T-cell (primary cell): ENCODE measurements around the gene WFS1. TPM values are rescaled to one million over a fixed set of nuclear protein-coding genes. Genes with fewer than 3 reads are reported as not detected.
A peak's percentile ranks its signal among the peaks of the same experiment; 100 is the strongest.

Experiments
- ATAC-seq, 4 experiments: fragments of 200-7000 bp in 3 of 4; fragments of 150-1000 bp in 1 of 4; cut with Tn5 transposase; replicated peaks in 1 of 4; 1 replicate in 3 of 4; 2 replicates in 1 of 4; pipeline ENCODE4 v1.10.0; 2021; ENCODE audit warnings: moderate library complexity in 3 of 4, mild to moderate bottlenecking in 2 of 4, moderate number of reproducible peaks in 1 of 4
- CTCF ChIA-PET, 2 donors: fragments of 300-600 bp; sonication (Branson Sonifier 250); formaldehyde crosslinking; loops; one replicate each; lab custom pipeline; 2022; ENCODE audit warnings: antibody characterized with exemption in 2 of 2; lab: Charles Lee
- POLR2A ChIA-PET, 2 donors: fragments of 300-600 bp; sonication (Branson Sonifier 250); formaldehyde crosslinking; loops; one replicate each; lab custom pipeline; 2022; ENCODE audit warnings: antibody characterized with exemption in 2 of 2; lab: Charles Lee
- DNase-seq, 35 experiments: peaks; one replicate each; pipeline versions ENCODE4 v3.0.0 to v3.0.0-alpha.2; 2013 to 2023
- H3K27ac ChIP-seq: one replicate; pipeline ENCODE4 v1.5.1; 2013; ENCODE audit warnings: low read length
- H3K27me3 ChIP-seq, 2 experiments: replicated peaks in 1 of 2; 1 replicate in 1 of 2; 2 replicates in 1 of 2; pipeline versions ENCODE4 v1.6.1 to v1.7.0; 2013; ENCODE audit warnings: low read length in 1 of 2, mixed read lengths in 1 of 2; ENCODE audit not compliant: control insufficient read depth in 2 of 2, insufficient read depth in 2 of 2; ENCODE audit errors: extremely low read depth in 1 of 2
- H3K36me3 ChIP-seq, 2 donors: 1 replicate in 1 of 2; 2 replicates in 1 of 2; pipeline versions ENCODE4 v1.6.1 to v1.7.0; 2013; ENCODE audit warnings: low read length in 1 of 2; ENCODE audit not compliant: control insufficient read depth in 2 of 2, insufficient read depth in 1 of 2; ENCODE audit errors: extremely low read depth in 1 of 2
- H3K4me1 ChIP-seq, 2 experiments: 1 replicate in 1 of 2; 2 replicates in 1 of 2; pipeline versions ENCODE4 v1.6.1 to v1.7.0; 2013; ENCODE audit warnings: low read length in 2 of 2, mixed read lengths in 1 of 2; ENCODE audit not compliant: insufficient read depth in 2 of 2, control insufficient read depth in 1 of 2; ENCODE audit errors: extremely low read depth in 1 of 2
- H3K4me3 ChIP-seq, 2 donors: 1 replicate in 1 of 2; 2 replicates in 1 of 2; pipeline versions ENCODE4 v1.5.1 to v1.7.0; 2013; ENCODE audit warnings: mild to moderate bottlenecking in 2 of 2, low read length in 1 of 2, moderate library complexity in 1 of 2; ENCODE audit not compliant: control insufficient read depth in 1 of 2; ENCODE audit errors: extremely low read depth in 1 of 2
- H3K9me3 ChIP-seq: 2 replicates; pipeline ENCODE4 v1.7.0; 2013
- H3K27ac Mint-ChIP-seq, 2 donors: one replicate each; pipeline ENCODE4 v1.8.0; 2020 to 2021; ENCODE audit warnings: mild to moderate bottlenecking in 2 of 2, mixed read lengths in 2 of 2
- H3K27me3 Mint-ChIP-seq, 2 donors: one replicate each; pipeline ENCODE4 v1.8.0; 2021 to 2022; ENCODE audit warnings: mixed read lengths in 2 of 2
- H3K36me3 Mint-ChIP-seq: one replicate; pipeline ENCODE4 v1.8.0; 2021; ENCODE audit warnings: mixed read lengths
- H3K4me1 Mint-ChIP-seq, 3 donors: one replicate each; pipeline ENCODE4 v1.8.0; 2020 to 2022; ENCODE audit warnings: mixed read lengths in 3 of 3, mild to moderate bottlenecking in 1 of 3
- H3K4me3 Mint-ChIP-seq, 3 donors: one replicate each; pipeline ENCODE4 v1.8.0; 2020 to 2022; ENCODE audit warnings: mild to moderate bottlenecking in 3 of 3, mixed read lengths in 3 of 3, moderate library complexity in 3 of 3
- H3K9me3 Mint-ChIP-seq, 3 donors: one replicate each; pipeline ENCODE4 v1.8.0; 2020 to 2022; ENCODE audit warnings: mixed read lengths in 3 of 3
- WGBS: methylation state at CpG from one replicate; pipeline ENCODE4 v1.1.5; 2013; ENCODE audit warnings: missing lambda C conversion rate; ENCODE audit not compliant: insufficient coverage; 5-methylcytosine and 5-hydroxymethylcytosine counted together
- total RNA-seq, 35 experiments: library from RNA in 6 of 35; stranded (reverse) in 6 of 35; fragments of 120-200 nt in 1 of 35; gene quantifications; one replicate each; pipeline versions ENCODE4 v1.2.1 to v1.2.4 and lab custom pipeline; 2013 to 2026

WFS1 gene
- total RNA-seq, 5 donors from 2014 or later (not counting 1 experiment from before 2014, with no cell fraction given), result 3.2 to 6.2 (median 5.1) TPM

DNA sequence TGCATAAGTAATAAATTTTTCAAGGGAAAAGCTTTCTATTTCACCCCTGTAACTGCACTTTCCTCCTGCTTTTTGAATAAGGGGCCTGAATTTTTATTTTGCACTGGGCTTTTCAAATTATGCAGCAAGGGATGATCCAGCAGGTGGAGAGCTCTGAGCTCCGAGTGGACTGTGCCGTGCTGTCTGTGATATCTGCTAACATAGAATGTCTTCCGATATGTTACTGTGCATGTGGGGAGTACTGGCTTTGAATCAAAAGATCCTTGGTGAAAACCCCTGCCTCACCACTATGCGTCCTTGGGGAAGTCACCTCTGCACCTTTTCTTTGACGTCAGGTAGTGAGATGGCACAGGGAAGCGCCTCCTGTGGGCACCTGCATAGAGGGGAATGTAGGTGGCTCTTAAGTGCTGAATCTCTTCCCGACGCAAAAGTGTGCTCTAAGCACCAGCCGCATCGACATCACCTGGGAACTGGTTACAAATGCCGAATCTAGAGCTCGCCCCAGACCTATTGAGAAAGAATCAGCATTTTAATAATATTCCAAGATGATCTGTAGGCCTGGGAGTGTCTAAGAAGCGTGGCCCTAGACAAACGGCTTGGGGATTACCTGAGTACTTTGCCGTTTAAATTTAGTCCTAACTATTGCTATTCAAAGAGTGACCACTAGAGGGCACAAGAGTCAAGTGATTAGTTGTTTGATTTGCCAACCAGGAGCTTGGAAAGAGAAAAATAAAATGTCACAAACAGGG is 19.2 kb upstream of the WFS1 start:
- H3K4me3 Mint-ChIP-seq, result no peak overlapping the region
- ChIA-PET POLR2A (interaction anchor here in 1 of 2 donors (0.6 kb wide), 1 partner anchor 649 kb away, joined by 7 read pairs; no protein-coding TSS in a partner anchor), CTCF (interaction anchor here (0.6 to 3.6 kb wide), 23 partner anchors 10 to 623 kb away, joined by 3 to 32 read pairs (median 4); partner anchors contain the start of gene WFS1 (in 1 of the 2))
- WGBS, result 30% methylated on average over 2 of the region's 15 CpGs
- ATAC-seq (peak; percentile 16 to 54 (median 41)), DNase-seq (peak in 6 of 35 experiments; percentile 10 to 84 (median 20))
- Histone ChIP-seq H3K4me3 (no peak overlapping the region), H3K27ac (no peak overlapping the region), H3K9me3 (no peaks in the 10 kb centered on the region), H3K4me1 (peaks cover 0 to 3% of the 10 kb centered on the region in 2 experiments), H3K36me3 (no peaks in the 10 kb centered on the region), H3K27me3 (peaks cover 5 to 44% of the 10 kb centered on the region in 2 experiments)
- no peaks in the 10 kb centered on the region for H3K36me3 Mint-ChIP-seq
- no peak overlapping the region for H3K27ac Mint-ChIP-seq
- peaks cover 0 to 5% (median 2%) of the 10 kb centered on the region in 3 donors for H3K4me1 Mint-ChIP-seq
- H3K9me3 Mint-ChIP-seq, result no peaks in the 10 kb centered on the region
- peaks cover 46 to 54% of the 10 kb centered on the region in 2 donors for H3K27me3 Mint-ChIP-seq

DNA sequence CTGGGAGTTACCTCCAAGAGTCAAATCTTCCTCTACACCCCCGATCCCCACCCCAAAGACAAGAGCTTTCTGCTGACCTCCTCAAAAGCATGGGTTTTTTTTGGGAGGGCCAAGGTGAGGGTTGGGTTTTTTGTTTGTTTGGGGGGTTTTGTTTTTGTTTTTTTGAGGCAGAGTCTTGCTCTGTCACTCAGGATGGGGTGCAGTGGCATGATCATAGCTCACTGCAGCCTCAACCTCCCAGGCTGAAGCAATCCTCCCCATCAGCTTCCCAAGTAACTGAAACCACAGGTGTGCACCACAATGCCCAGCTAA is 18.7 kb upstream of the WFS1 start:
- H3K9me3 ChIP-seq, result no peaks in the 10 kb centered on the region
- H3K36me3 Mint-ChIP-seq, result no peaks in the 10 kb centered on the region
- POLR2A ChIA-PET, result interaction anchor here in 1 of 2 donors (0.6 kb wide), 1 partner anchor 649 kb away, joined by 7 read pairs; no protein-coding TSS in a partner anchor
- WGBS, result no CpG with 5 or more reads among the region's 1 CpG
- H3K4me1 Mint-ChIP-seq, result peaks cover 0 to 5% (median 2%) of the 10 kb centered on the region in 3 donors
- no peak overlapping the region for H3K4me3 ChIP-seq
- no peak overlapping the region for H3K27ac Mint-ChIP-seq
- no peaks in the 10 kb centered on the region for H3K9me3 Mint-ChIP-seq
- no peak overlapping the region for H3K27ac ChIP-seq
- DNase-seq (no peak), ATAC-seq (no peak)
- H3K27me3 ChIP-seq, result peaks cover 5 to 42% of the 10 kb centered on the region in 2 experiments
- H3K4me3 Mint-ChIP-seq, result no peak overlapping the region
- H3K4me1 ChIP-seq, result peaks cover 0 to 3% of the 10 kb centered on the region in 2 experiments
- CTCF ChIA-PET, result interaction anchor here (0.6 to 3.6 kb wide), 19 partner anchors 9 to 623 kb away, joined by 3 to 32 read pairs (median 4); partner anchors contain the start of gene WFS1 (in 1 of the 2)
- H3K27me3 Mint-ChIP-seq, result peaks cover 48 to 56% of the 10 kb centered on the region in 2 donors
- no peaks in the 10 kb centered on the region for H3K36me3 ChIP-seq

- Histone ChIP-seq H3K27me3 (peaks cover 5 to 42% of the 10 kb centered on the region in 2 experiments), H3K27ac (no peak overlapping the region), H3K9me3 (no peaks in the 10 kb centered on the region), H3K36me3 (no peaks in the 10 kb centered on the region), H3K4me3 (no peak overlapping the region), H3K4me1 (peaks cover 0 to 3% of the 10 kb centered on the region in 2 experiments)
- 95% methylated on average over 14 of the region's 14 CpGs for WGBS
- no peaks in the 10 kb centered on the region for H3K9me3 Mint-ChIP-seq
- ChIA-PET CTCF (interaction anchor here (0.6 to 3.6 kb wide), 18 partner anchors 9 to 622 kb away, joined by 3 to 32 read pairs (median 4); partner anchors contain the start of gene WFS1 (in 1 of the 2)), POLR2A (no interaction called here)
- ATAC-seq (no peak), DNase-seq (no peak)
- H3K27ac Mint-ChIP-seq, result no peak overlapping the region
- no peak overlapping the region for H3K4me3 Mint-ChIP-seq
- H3K27me3 Mint-ChIP-seq, result peaks cover 49 to 54% of the 10 kb centered on the region in 2 donors
- no peaks in the 10 kb centered on the region for H3K36me3 Mint-ChIP-seq
- H3K4me1 Mint-ChIP-seq, result peaks cover 0 to 5% (median 2%) of the 10 kb centered on the region in 3 donors
Observed at GRCh38 chr4:6251365-6251764, 18.3 kb upstream of the WFS1 start.

DNA sequence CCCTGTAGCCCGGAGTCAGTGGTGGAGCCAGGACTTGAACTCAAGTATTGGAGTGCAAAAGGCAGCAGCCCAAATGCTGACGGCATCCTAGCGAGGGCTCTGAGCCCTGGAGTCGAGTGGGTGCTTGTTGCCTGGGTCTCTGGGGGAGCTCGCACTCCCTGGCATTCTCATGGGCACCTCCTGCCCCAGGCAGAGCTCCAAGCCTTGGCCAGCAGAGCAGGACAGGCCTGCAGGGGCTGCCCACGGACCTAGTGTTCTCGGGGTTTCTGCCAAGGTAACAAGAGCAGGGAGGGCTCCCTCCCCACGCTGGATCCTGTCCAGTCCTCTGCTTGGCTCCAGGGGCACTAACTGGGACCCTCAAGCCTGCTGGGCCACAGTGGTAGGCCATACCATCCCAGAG is 17.6 kb upstream of the WFS1 start:
- WGBS, result 75% methylated on average over 8 of the region's 8 CpGs

DNA sequence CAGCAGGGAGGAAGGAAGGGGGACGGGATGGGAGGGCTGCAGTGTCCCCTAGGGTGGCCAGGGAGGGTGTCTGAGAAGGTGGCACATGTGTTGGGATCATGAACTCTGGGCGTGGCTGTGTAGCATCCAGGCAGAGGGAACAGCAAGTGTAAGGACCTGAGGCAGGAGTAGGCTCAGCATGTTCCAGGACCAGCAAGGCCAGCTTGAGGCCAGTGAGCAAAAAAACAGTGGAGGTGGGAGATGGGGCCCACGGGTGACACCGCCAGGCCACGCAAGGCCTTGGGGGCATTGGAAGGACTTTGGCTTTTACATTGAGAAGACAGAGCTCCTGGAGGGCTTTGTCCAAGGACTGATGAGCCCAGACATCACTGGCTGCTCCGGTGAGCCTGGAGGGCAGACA is 16.5 kb upstream of the WFS1 start:
- Mint-ChIP-seq H3K4me1 (peaks cover 9 to 17% (median 10%) of the 10 kb centered on the region in 3 donors), H3K36me3 (no peaks in the 10 kb centered on the region), H3K9me3 (no peaks in the 10 kb centered on the region), H3K27ac (no peak overlapping the region), H3K27me3 (peaks cover 44 to 53% of the 10 kb centered on the region in 2 donors), H3K4me3 (no peak overlapping the region)
- Histone ChIP-seq H3K4me1 (peaks cover 0 to 8% of the 10 kb centered on the region in 2 experiments), H3K27ac (no peak overlapping the region), H3K4me3 (no peak overlapping the region), H3K9me3 (no peaks in the 10 kb centered on the region), H3K36me3 (no peaks in the 10 kb centered on the region), H3K27me3 (peaks cover 0 to 47% of the 10 kb centered on the region in 2 experiments)
- POLR2A ChIA-PET, result interaction anchor here in 1 of 2 donors (0.6 kb wide), 1 partner anchor 347 kb away, joined by 4 read pairs; no protein-coding TSS in a partner anchor
- CTCF ChIA-PET, result interaction anchor here (1.3 to 1.5 kb wide), 2 partner anchors 74 to 75 kb away, joined by 5 to 7 read pairs; no protein-coding TSS in a partner anchor
- ATAC-seq (no peak), DNase-seq (no peak)
- 73% methylated on average over 5 of the region's 6 CpGs for WGBS

More for the DNA sequence above, 17.6 kb upstream of the WFS1 start:
- Mint-ChIP-seq H3K9me3 (no peaks in the 10 kb centered on the region), H3K36me3 (no peaks in the 10 kb centered on the region), H3K27me3 (peaks cover 43 to 54% of the 10 kb centered on the region in 2 donors), H3K4me3 (no peak overlapping the region), H3K27ac (no peak overlapping the region), H3K4me1 (peaks cover 2 to 10% (median 4%) of the 10 kb centered on the region in 3 donors)
- Histone ChIP-seq H3K36me3 (no peaks in the 10 kb centered on the region), H3K4me3 (no peak overlapping the region), H3K27ac (no peak overlapping the region), H3K27me3 (peaks cover 0 to 44% of the 10 kb centered on the region in 2 experiments), H3K9me3 (no peaks in the 10 kb centered on the region), H3K4me1 (peaks cover 0 to 4% of the 10 kb centered on the region in 2 experiments)
- ChIA-PET POLR2A (no interaction called here), CTCF (interaction anchor here (0.6 to 3.6 kb wide), 4 partner anchors 27 to 79 kb away, joined by 3 to 30 read pairs (median 12); no protein-coding TSS in a partner anchor)
- no peak for ATAC-seq
- DNase-seq, result no peak

DNA sequence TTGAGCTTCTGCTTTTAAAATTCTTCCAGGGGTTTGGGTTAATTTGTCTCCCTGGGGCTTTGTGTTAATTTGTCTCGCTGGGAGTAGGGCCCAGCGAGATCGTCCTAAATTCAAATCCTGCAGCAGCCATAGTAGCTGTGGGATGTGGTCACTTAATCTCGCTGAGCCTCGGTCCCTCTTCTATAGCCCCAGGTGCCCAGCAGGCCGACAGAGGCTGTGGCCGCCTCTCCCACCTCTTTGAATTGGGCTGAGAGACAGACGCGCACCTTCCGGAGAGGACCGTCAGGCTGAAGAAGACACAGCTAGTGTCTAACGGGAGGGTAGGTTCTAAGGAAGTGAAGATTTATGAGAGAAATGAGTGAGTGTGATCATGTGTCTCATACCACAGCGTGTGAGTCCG is 15.7 kb upstream of the WFS1 start:
- no peak overlapping the region for H3K27ac ChIP-seq
- peaks cover 9 to 17% (median 10%) of the 10 kb centered on the region in 3 donors for H3K4me1 Mint-ChIP-seq
- peaks cover 36 to 48% of the 10 kb centered on the region in 2 donors for H3K27me3 Mint-ChIP-seq
- DNase-seq, result no peak
- peaks cover 0 to 8% of the 10 kb centered on the region in 2 experiments for H3K4me1 ChIP-seq
- no peaks in the 10 kb centered on the region for H3K36me3 ChIP-seq
- H3K4me3 Mint-ChIP-seq, result no peak overlapping the region
- CTCF ChIA-PET, result interaction anchor here (1.1 to 1.5 kb wide), 3 partner anchors 73 to 75 kb away, joined by 4 to 7 read pairs (median 5); no protein-coding TSS in a partner anchor
- H3K9me3 Mint-ChIP-seq, result no peaks in the 10 kb centered on the region
- 88% methylated on average over 4 of the region's 14 CpGs for WGBS
- no peak for ATAC-seq
- H3K27me3 ChIP-seq, result peaks cover 0 to 46% of the 10 kb centered on the region in 2 experiments
- H3K9me3 ChIP-seq, result no peaks in the 10 kb centered on the region
- POLR2A ChIA-PET, result no interaction called here
- no peak overlapping the region for H3K27ac Mint-ChIP-seq
- H3K4me3 ChIP-seq, result no peak overlapping the region
- no peaks in the 10 kb centered on the region for H3K36me3 Mint-ChIP-seq
